HEK293T (cell line): Measurements from ENCODE around the gene CD4.

ENCODE experiments used
- CTCF ChIA-PET: fragments of 350-600 bp; formaldehyde crosslinking; extraction: SDS; loops from one replicate; lab custom pipeline; 2021; ENCODE audit warnings: antibody characterized with exemption, inconsistent platforms; lab: Yijun Ruan, JAX
- POLR2A ChIA-PET: fragments of 350-600 bp; formaldehyde crosslinking; extraction: SDS; loops from one replicate; lab custom pipeline; 2020; ENCODE audit warnings: antibody characterized with exemption, inconsistent platforms; lab: Yijun Ruan, JAX
- DNase-seq: peaks from one replicate; pipeline ENCODE4 v3.0.0; 2012; ENCODE audit warnings: mixed read lengths; ENCODE audit errors: extremely low spot score
- ARNT ChIP-seq: fragments of 450-650 bp; IDR thresholded peaks from 2 replicates; pipeline ENCODE4 v1.6.1; 2017; ENCODE audit warnings: mild to moderate bottlenecking
- BHLHE40 ChIP-seq: fragments of 450-650 bp; IDR thresholded peaks from 2 replicates; pipeline ENCODE4 v1.6.1; 2016; ENCODE audit warnings: mild to moderate bottlenecking, moderate library complexity, borderline replicate concordance
- CTBP1 ChIP-seq: fragments of 450-650 bp; IDR thresholded peaks from 2 replicates; pipeline ENCODE4 v1.6.1; 2016; ENCODE audit warnings: borderline replicate concordance
- ELF4 ChIP-seq: fragments of 450-650 bp; IDR thresholded peaks from 2 replicates; pipeline ENCODE4 v1.6.1; 2017; ENCODE audit warnings: antibody characterized with exemption
- FOXA1 ChIP-seq: fragments of 450-650 bp; IDR thresholded peaks from 2 replicates; pipeline ENCODE4 v1.6.1; 2016; ENCODE audit warnings: mild to moderate bottlenecking
- FOXK2 ChIP-seq: fragments of 450-650 bp; IDR thresholded peaks from 2 replicates; pipeline ENCODE4 v1.6.1; 2016; ENCODE audit warnings: mild to moderate bottlenecking
- FOXM1 ChIP-seq: fragments of 450-650 bp; IDR thresholded peaks from 2 replicates; pipeline ENCODE4 v1.6.1; 2017; ENCODE audit warnings: mild to moderate bottlenecking, borderline replicate concordance
- HDGF ChIP-seq: fragments of 450-650 bp; IDR thresholded peaks from 2 replicates; pipeline ENCODE4 v1.6.1; 2017; ENCODE audit warnings: antibody characterized with exemption, borderline replicate concordance
- L3MBTL2 ChIP-seq: fragments of 450-650 bp; conservative IDR thresholded peaks from 2 replicates; pipeline ENCODE4 v1.6.1; 2016; ENCODE audit warnings: mild to moderate bottlenecking
- LEF1 ChIP-seq: fragments of 450-650 bp; IDR thresholded peaks from 2 replicates; pipeline ENCODE4 v1.6.1; 2017; ENCODE audit warnings: mild to moderate bottlenecking, borderline replicate concordance
- NFRKB ChIP-seq: fragments of 450-650 bp; IDR thresholded peaks from 2 replicates; pipeline ENCODE4 v1.6.1; 2016; ENCODE audit warnings: mild to moderate bottlenecking, moderate library complexity
- PKNOX1 ChIP-seq: fragments of 450-650 bp; IDR thresholded peaks from 2 replicates; pipeline ENCODE4 v1.6.1; 2016
- SP1 ChIP-seq: fragments of 450-650 bp; IDR thresholded peaks from 2 replicates; pipeline ENCODE4 v1.6.1; 2017
- SUZ12 ChIP-seq: fragments of 450-650 bp; IDR thresholded peaks from 2 replicates; pipeline ENCODE4 v1.6.1; 2016; ENCODE audit warnings: mild to moderate bottlenecking
- TARDBP ChIP-seq: fragments of 450-650 bp; IDR thresholded peaks from 2 replicates; pipeline ENCODE4 v1.6.1; 2016
- ZNF384 ChIP-seq: fragments of 450-650 bp; IDR thresholded peaks from 2 replicates; pipeline ENCODE4 v1.6.1; 2016

CD4 gene

GRCh38 chr12:6827982-6828780, 38.9 kb downstream of the CD4 start, which contains the start of gene P3H3:
P3H3 (plus strand) TSS chr12:6828407; CDS start chr12:6828441, 34 bp downstream.
- peak; percentile 46 for DNase-seq
- ChIA-PET POLR2A (interaction anchor here (0.5 to 5.5 kb wide), 17 partner anchors 12 to 291 kb away, joined by 3 to 49 read pairs (median 4); partner anchors contain the start of genes C12orf57, CDCA3, COPS7A and GNB3), CTCF (interaction anchor here (1.2 to 2.0 kb wide), 3 partner anchors 24 to 75 kb away, joined by 3 to 10 read pairs (median 4); partner anchors contain the start of genes MLF2, PTMS and USP5)
- TF ChIP-seq L3MBTL2 (peak; percentile 51), FOXM1 (no peak)

DNA sequence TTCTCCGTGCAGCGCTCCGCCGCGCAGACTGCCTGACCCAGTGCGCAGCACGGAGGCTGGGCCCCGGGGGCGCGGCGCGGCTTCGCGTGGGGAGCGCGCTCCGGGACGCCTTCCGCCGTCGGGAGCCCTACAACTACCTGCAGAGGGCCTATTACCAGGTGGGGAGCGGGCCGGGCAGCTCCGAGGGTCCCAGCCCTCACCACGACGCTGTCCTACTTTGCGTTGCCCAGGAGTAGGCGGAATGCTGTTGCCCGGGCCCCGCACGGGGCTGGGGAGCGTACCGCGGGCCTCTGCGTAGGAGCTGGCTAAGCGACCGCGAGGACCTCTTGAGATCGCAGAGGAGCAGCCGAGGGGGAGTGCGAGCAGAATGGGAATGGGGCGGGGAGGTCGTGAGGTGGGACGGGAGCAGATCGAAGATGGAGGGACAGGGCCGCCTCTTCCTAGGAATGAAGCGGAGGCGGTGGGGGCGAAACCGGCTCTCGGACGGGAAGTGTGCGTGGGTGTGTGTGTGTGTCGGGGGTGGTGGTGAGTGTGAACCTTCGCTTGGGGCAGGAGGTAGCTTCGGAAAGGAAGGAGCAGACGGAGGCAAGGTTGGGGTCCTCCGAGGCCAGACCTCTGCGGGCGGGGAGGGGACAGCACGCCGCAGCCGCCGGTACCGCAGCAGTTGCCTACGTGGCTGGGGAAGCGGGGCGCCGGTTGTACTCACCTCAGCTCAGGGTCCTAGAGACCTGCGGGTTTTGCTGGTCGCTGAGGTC, 39.6 kb downstream of the CD4 start:
- CTCF ChIA-PET, result interaction anchor here (0.6 to 1.2 kb wide), 4 partner anchors 23 to 163 kb away, joined by 3 to 6 read pairs (median 4); partner anchors contain the start of genes PTMS, SPSB2 and USP5
- peak; percentile 51 for DNase-seq

GRCh38 chr12:6829536-6830220, 40.4 kb downstream of the CD4 start:
- ChIA-PET POLR2A (interaction anchor here (0.7 to 5.5 kb wide), 15 partner anchors 8 to 266 kb away, joined by 3 to 49 read pairs (median 4); partner anchors contain the start of genes C12orf57, CD4, CDCA3 and COPS7A), CTCF (interaction anchor here (0.6 to 1.2 kb wide), 3 partner anchors 23 to 164 kb away, joined by 3 to 6 read pairs (median 4); partner anchors contain the start of genes SPSB2 and USP5)
- no peak for DNase-seq
- TF ChIP-seq SUZ12, result no peak

More for the DNA sequence above, 39.6 kb downstream of the CD4 start:
- POLR2A ChIA-PET, result interaction anchor here (0.5 to 5.5 kb wide), 19 partner anchors 8 to 265 kb away, joined by 3 to 49 read pairs (median 4); partner anchors contain the start of genes C12orf57, CD4, CDCA3 and COPS7A
- TF ChIP-seq FOXK2 (no peak), BHLHE40 (no peak), SUZ12 (no peak), LEF1 (no peak), FOXM1 (no peak), SP1 (no peak), ARNT (no peak), CTBP1 (no peak), PKNOX1 (no peak), L3MBTL2 (no peak), ZNF384 (no peak), ELF4 (no peak), FOXA1 (no peak), TARDBP (no peak), HDGF (no peak)

DNA sequence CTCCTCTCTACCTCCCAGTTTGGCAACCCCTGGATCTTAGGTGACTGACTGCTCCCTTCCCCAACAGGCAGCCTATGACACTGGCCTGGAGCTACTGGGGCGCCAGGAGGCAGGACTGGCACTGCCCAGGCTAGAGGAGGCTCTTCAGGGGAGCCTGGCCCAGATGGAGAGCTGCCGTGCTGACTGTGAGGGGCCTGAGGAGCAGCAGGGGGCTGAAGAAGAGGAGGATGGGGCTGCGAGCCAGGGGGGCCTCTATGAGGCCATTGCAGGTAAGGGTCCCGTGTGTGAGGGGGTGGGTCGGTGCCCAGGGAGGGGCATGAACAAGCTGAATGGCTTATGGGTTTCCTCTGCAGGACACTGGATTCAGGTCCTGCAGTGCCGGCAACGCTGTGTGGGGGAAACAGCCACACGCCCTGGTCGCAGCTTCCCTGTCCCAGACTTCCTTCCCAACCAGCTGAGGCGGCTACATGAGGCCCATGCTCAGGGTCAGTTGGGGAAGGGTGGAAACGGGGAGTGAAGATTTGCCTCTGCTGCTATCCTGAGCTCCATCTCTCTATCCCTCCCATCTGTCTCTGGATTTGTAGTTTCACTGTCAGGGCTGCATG, 41.1 kb downstream of the CD4 start:
- no peak for TF ChIP-seq ARNT
- no peak for TF ChIP-seq CTBP1
- no peak for TF ChIP-seq SP1
- no peak for TF ChIP-seq L3MBTL2
- no peak for TF ChIP-seq SUZ12
- no peak for TF ChIP-seq ZNF384
- TF ChIP-seq ELF4, result no peak
- no peak for TF ChIP-seq LEF1
- TF ChIP-seq PKNOX1, result no peak
- no peak for TF ChIP-seq HDGF
- TF ChIP-seq TARDBP, result no peak
- no peak for TF ChIP-seq FOXK2
- POLR2A ChIA-PET, result interaction anchor here (1.0 to 5.5 kb wide), 9 partner anchors 9 to 106 kb away, joined by 3 to 49 read pairs (median 4); partner anchors contain the start of genes CDCA3, COPS7A, GPR162 and MLF2
- CTCF ChIA-PET, result interaction anchor here (1.1 to 2.1 kb wide), 2 partner anchors 42 to 76 kb away, joined by 6 read pairs; partner anchors contain the start of gene SPSB2
- DNase-seq, result no peak

- POLR2A ChIA-PET, result interaction anchor here (1.0 to 5.5 kb wide), 5 partner anchors 11 to 107 kb away, joined by 3 to 49 read pairs (median 4); partner anchors contain the start of genes CDCA3, COPS7A, MLF2 and USP5
Observed at GRCh38 chr12:6830999-6831398, 41.7 kb downstream of the CD4 start.

More at GRCh38 chr12:6830999-6831398, 41.7 kb downstream of the CD4 start:
- TF ChIP-seq NFRKB, result no peak
- TF ChIP-seq TARDBP, result no peak
- no peak for DNase-seq
- CTCF ChIA-PET, result interaction anchor here (2.1 kb wide), 1 partner anchor 77 kb away, joined by 6 read pairs; no protein-coding TSS in a partner anchor
